Sigmoid colon (tissue), 4 donors: ENCODE data around the gene CDH13.

ENCODE experiments used
- EP300 ChIP-seq, 4 donors: sonication (generic); formaldehyde crosslinking; IDR thresholded peaks; one replicate each; pipeline ENCODE4 v1.6.1; 2017; ENCODE audit warnings: antibody characterized with exemption in 4 of 4
- POLR2A ChIP-seq, 2 donors: fragments of 450-650 bp; IDR thresholded peaks; one replicate each; pipeline ENCODE4 v1.6.1; 2016; ENCODE audit warnings: antibody characterized with exemption in 2 of 2, mild to moderate bottlenecking in 2 of 2, moderate library complexity in 2 of 2
- POLR2AphosphoS5 ChIP-seq, 4 donors: sonication (generic); formaldehyde crosslinking; IDR thresholded peaks; one replicate each; pipeline ENCODE4 v1.6.1; 2017; ENCODE audit warnings: antibody characterized with exemption in 4 of 4
- TF ChIP-seq, protein P1 (sequence below), 4 experiments: fragments of 450-650 bp in 3 of 4; fragments of 200-600 bp in 1 of 4; IDR thresholded peaks; one replicate each; pipeline ENCODE4 v1.5.1; 2016 to 2019; ENCODE audit warnings: antibody characterized with exemption in 4 of 4, mild to moderate bottlenecking in 3 of 4, moderate library complexity in 2 of 4

DNA sequence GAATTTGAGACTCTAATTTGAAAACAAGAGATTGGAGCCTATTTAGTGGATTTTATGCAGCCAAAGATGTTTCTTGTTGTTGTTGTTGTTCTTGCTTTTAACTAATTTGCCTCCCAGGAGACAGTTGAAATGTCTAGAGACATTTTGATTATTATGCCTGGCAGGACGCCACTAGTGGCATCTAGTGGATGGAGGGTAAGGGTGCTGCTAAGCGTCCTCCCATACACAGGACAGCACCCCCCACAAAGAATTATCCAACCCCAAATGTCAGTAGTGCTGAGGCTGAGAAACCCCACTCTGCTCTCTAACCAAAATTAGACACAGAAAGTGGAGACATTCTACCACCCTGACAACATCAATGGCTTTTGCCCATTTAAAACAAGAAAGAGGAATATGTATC lies 1165.6 kb downstream of the CDH13 start:
- TF ChIP-seq, protein P1, sequence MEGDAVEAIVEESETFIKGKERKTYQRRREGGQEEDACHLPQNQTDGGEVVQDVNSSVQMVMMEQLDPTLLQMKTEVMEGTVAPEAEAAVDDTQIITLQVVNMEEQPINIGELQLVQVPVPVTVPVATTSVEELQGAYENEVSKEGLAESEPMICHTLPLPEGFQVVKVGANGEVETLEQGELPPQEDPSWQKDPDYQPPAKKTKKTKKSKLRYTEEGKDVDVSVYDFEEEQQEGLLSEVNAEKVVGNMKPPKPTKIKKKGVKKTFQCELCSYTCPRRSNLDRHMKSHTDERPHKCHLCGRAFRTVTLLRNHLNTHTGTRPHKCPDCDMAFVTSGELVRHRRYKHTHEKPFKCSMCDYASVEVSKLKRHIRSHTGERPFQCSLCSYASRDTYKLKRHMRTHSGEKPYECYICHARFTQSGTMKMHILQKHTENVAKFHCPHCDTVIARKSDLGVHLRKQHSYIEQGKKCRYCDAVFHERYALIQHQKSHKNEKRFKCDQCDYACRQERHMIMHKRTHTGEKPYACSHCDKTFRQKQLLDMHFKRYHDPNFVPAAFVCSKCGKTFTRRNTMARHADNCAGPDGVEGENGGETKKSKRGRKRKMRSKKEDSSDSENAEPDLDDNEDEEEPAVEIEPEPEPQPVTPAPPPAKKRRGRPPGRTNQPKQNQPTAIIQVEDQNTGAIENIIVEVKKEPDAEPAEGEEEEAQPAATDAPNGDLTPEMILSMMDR (IDR thresholded peaks at IDR 0.05), result no peak
- TF ChIP-seq POLR2AphosphoS5 (IDR thresholded peaks at IDR 0.05) (no peak), POLR2A (IDR thresholded peaks at IDR 0.05) (no peak), EP300 (IDR thresholded peaks at IDR 0.05) (no peak)
